Measurements from ENCODE around the gene CSNK1D.
A peak's percentile ranks its signal among the peaks of the same experiment; 100 is the strongest.

CSNK1D gene

DNA sequence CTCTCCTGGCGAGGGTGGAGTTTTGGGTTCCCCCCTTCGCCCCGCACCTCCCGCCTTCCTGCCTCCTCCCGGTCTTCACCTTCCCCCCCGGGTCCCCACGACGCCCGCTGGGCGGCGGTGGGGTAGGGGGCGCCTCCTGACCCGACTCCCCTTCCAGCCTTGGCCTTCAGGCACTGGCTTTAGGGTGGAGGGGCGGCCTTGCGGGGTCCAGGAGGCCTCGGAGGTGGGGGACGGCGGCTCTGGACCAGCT, 42.3 kb downstream of the CSNK1D start:
- Histone ChIP-seq H3K9me3 (ENCODE audit: low read length) (no peaks in the 10 kb centered on the region), H3K27me3 (ENCODE audit: control insufficient read depth in 1 of 2, insufficient read depth in 2 of 2, low read length in 2 of 2) (peaks cover 0 to 12% of the 10 kb centered on the region in 2 donors), H3K36me3 (ENCODE audit: insufficient read depth, low read length) (no peaks in the 10 kb centered on the region), H3K4me1 (ENCODE audit: insufficient read depth, low read length) (peaks cover 33% of the 10 kb centered on the region), H3K27ac (ENCODE audit: low read depth, low read length) (peak overlapping the region; percentile 82), H3K4me3 (ENCODE audit: low read depth in 1 of 2, low read length in 2 of 2) (peak overlapping the region; percentile 73 to 74), H3K9ac (ENCODE audit: low read length) (peak overlapping the region; percentile 21)

DNA sequence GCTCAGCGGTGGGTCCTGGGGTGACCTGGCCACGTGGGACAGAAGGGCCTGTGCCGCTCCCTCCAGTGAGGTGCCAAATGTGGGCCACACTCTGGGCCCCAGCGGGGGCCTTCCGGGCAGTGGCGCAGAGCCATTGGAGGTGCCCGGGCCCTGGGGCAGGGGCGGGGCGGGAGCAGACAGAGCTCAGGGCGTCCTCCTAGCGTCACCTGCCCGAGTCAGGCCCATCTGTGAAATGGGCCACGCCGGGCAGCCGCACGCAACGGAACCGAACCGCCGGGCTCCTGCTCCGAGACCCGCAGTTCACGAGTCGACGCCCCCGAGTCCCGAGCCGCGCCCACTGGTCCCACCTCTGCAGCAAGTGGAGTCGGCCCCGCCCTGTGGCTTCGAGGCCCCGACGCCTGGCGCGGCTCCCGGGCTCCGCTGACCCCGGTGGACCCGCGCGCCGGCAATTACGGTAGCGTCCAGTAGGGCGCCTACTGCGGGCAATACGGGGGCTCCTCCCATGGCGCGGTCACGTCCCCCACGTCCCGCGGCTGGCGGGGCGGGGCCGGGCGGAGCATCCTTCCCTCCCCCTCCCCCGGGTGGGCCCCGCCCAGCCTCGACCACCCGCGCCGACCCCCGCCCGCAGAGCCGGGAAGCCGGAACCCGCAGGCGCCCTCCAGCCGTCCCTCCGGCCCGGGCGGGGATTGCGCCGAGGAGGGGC, 42.7 kb downstream of the CSNK1D start:
- peak overlapping the region; percentile 82 for H3K27ac ChIP-seq (ENCODE audit: low read depth, low read length)
- peak overlapping the region; percentile 73 to 74 for H3K4me3 ChIP-seq (ENCODE audit: low read depth in 1 of 2, low read length in 2 of 2)
- H3K36me3 ChIP-seq (ENCODE audit: insufficient read depth, low read length), result no peaks in the 10 kb centered on the region
- H3K9me3 ChIP-seq (ENCODE audit: low read length), result no peaks in the 10 kb centered on the region
- H3K9ac ChIP-seq (ENCODE audit: low read length), result peak overlapping the region; percentile 21
- H3K4me1 ChIP-seq (ENCODE audit: insufficient read depth, low read length), result peaks cover 28% of the 10 kb centered on the region
- H3K27me3 ChIP-seq (ENCODE audit: control insufficient read depth in 1 of 2, insufficient read depth in 2 of 2, low read length in 2 of 2), result peaks cover 0 to 12% of the 10 kb centered on the region in 2 donors

GRCh38 chr17:82229698-82230608, 43.5 kb downstream of the CSNK1D start:
- peak overlapping the region; percentile 82 for H3K27ac ChIP-seq (ENCODE audit: low read depth, low read length)
- H3K4me1 ChIP-seq (ENCODE audit: insufficient read depth, low read length), result peaks cover 26% of the 10 kb centered on the region
- H3K9ac ChIP-seq (ENCODE audit: low read length), result no peak overlapping the region

DNA sequence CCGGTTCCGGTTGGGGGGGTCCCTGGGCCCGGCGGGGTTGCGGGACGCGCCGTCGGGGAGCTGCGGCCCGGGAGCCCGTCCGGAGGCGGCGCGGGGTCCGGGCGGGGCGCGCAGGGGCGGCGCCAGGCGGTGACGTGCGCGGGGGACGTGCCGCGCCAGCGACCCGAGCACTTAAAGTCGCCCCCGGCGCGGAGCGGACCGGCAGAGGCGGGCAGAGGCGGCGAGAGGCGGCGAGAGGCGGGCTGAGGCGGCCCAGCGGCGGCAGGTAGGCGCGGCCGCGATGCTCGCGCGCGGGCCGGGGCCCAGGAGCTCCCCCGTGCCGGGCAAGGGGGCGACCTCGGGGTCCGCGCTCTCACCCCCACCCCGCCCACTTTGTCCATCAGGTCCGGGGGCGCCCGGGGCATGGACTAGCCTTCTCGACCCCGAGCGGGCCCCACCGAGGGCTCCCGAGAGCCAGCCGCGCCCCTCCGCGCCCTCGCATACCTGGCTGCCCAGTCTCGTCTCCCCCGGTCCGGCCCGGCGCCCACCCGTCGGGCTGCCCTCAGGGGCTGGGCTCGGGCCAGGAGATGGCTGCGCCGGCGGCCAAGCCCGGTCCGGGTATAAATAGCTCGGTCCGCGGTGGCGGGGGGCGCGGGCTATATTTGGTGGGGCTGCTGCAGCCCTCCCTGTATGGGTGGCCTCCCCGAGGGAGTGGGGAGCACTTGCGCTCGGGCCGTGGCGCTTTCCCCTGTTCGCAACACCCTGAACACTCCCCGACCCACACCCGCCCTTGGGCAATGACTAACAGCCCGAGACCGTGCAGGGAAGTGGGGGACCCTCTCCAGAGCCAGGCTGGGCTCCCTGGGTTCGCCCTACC, 44.4 kb downstream of the CSNK1D start, which contains the start of gene SLC16A3:
TSS of gene SLC16A3 (plus strand) at position 201 of the 856 bp plus-strand sequence. CDS start 6,967 bp downstream, outside the sequence.
- Histone ChIP-seq H3K36me3 (ENCODE audit: insufficient read depth, low read length) (no peaks in the 10 kb centered on the region), H3K9me3 (ENCODE audit: low read length) (no peaks in the 10 kb centered on the region), H3K4me1 (ENCODE audit: insufficient read depth, low read length) (peaks cover 20% of the 10 kb centered on the region), H3K9ac (ENCODE audit: low read length) (no peak within 1 kb of the TSS), H3K4me3 (ENCODE audit: low read depth in 1 of 2, low read length in 2 of 2) (peak within 1 kb of the TSS; percentile 38 to 45), H3K27ac (ENCODE audit: low read depth, low read length) (peak within 1 kb of the TSS; percentile 63), H3K27me3 (ENCODE audit: control insufficient read depth in 1 of 2, insufficient read depth in 2 of 2, low read length in 2 of 2) (peaks cover 0 to 12% of the 10 kb centered on the region in 2 donors)

More at GRCh38 chr17:82229698-82230608, 43.5 kb downstream of the CSNK1D start:
- peaks cover 0 to 12% of the 10 kb centered on the region in 2 donors for H3K27me3 ChIP-seq (ENCODE audit: control insufficient read depth in 1 of 2, insufficient read depth in 2 of 2, low read length in 2 of 2)
- peak overlapping the region; percentile 38 to 74 for H3K4me3 ChIP-seq (ENCODE audit: low read depth in 1 of 2, low read length in 2 of 2)
- H3K36me3 ChIP-seq (ENCODE audit: insufficient read depth, low read length), result no peaks in the 10 kb centered on the region
- H3K9me3 ChIP-seq (ENCODE audit: low read length), result no peaks in the 10 kb centered on the region

GRCh38 chr17:82228278-82228841, 45.1 kb downstream of the CSNK1D start:
- Histone ChIP-seq H3K4me3 (ENCODE audit: low read depth in 1 of 2, low read length in 2 of 2) (no peak overlapping the region), H3K36me3 (ENCODE audit: insufficient read depth, low read length) (no peaks in the 10 kb centered on the region), H3K9ac (ENCODE audit: low read length) (no peak overlapping the region), H3K27me3 (ENCODE audit: control insufficient read depth in 1 of 2, insufficient read depth in 2 of 2, low read length in 2 of 2) (peaks cover 0 to 12% of the 10 kb centered on the region in 2 donors), H3K9me3 (ENCODE audit: low read length) (no peaks in the 10 kb centered on the region), H3K4me1 (ENCODE audit: insufficient read depth, low read length) (peaks cover 20% of the 10 kb centered on the region), H3K27ac (ENCODE audit: low read depth, low read length) (no peak overlapping the region)

DNA sequence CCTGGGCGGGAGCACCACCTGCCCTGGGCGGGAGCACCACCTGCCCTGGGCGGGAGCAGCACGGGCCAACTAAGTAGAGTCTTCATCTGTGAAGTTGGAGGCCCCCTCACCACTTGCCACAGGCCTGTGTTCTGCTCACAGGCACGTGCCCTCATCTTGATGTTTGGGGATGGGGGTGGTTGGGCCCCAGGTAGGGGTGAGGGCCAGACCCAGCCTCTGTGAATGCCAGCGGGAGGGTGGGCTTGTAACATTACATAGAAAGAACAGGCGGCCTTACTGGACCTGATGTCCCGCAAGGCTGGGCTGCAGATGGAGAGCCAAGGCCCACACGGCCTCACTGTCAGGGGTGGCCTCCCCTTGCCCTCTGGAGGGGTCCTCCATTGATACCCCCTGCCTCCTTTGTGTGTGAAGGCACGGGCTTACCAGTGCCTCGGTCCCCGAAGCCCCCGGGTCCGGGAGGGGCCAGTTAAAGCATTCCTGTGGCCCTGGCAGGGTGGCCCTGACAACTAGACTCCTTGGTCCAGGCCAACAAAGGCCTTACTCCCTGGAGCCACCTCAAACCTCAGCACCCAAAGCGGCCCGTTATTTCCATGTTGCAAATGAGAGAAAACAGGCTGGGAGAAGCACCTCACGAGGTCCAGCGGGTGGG, 45.7 kb downstream of the CSNK1D start:
- peaks cover 0 to 12% of the 10 kb centered on the region in 2 donors for H3K27me3 ChIP-seq (ENCODE audit: control insufficient read depth in 1 of 2, insufficient read depth in 2 of 2, low read length in 2 of 2)
- H3K9me3 ChIP-seq (ENCODE audit: low read length), result no peaks in the 10 kb centered on the region
- no peak overlapping the region for H3K9ac ChIP-seq (ENCODE audit: low read length)
- no peak overlapping the region for H3K4me3 ChIP-seq (ENCODE audit: low read depth in 1 of 2, low read length in 2 of 2)
- H3K27ac ChIP-seq (ENCODE audit: low read depth, low read length), result peak overlapping the region; percentile 7
- H3K36me3 ChIP-seq (ENCODE audit: insufficient read depth, low read length), result no peaks in the 10 kb centered on the region
- peaks cover 20% of the 10 kb centered on the region for H3K4me1 ChIP-seq (ENCODE audit: insufficient read depth, low read length)

DNA sequence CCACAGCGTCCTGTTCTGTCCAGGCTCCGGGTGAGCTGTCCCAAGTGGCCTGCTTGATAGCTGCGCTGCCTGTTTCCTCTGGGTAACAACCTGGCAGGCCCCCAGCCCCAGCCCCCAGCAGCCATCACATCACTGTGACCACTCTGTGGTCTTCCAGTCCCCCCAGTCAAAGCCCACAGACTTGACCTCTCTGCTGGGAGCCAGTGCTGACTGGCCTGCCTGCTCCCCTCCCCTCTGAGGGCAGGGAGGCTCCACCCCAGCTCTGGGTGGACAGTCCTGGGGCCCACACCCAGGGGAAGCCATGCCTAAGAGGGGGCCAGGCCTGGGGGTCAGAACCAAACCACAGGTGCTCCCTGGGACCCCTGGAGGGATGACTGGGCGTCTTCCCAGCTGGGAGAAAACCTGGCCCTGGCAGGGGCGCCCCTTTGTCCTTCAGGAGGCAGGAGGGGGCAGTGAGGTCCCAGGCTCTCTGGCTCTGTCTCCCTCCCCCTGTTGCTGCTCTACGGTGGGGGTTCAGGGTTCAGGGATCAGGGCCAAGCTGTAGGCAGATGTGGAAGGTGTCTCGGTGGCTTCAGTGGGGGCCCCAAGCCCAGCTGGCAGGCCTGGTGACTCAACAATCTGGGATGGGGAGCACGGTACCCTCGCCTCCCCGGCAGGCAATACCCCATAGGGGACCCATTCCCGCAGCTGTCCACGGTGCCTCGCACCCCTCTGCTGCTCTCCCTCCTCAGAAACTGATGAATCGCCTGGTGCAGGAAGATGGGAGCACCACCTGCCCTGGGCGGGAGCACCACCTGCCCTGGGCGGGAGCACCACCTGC, 46.5 kb downstream of the CSNK1D start:
- peaks cover 0 to 12% of the 10 kb centered on the region in 2 donors for H3K27me3 ChIP-seq (ENCODE audit: control insufficient read depth in 1 of 2, insufficient read depth in 2 of 2, low read length in 2 of 2)
- no peaks in the 10 kb centered on the region for H3K36me3 ChIP-seq (ENCODE audit: insufficient read depth, low read length)
- no peak overlapping the region for H3K4me3 ChIP-seq (ENCODE audit: low read depth in 1 of 2, low read length in 2 of 2)
- no peaks in the 10 kb centered on the region for H3K9me3 ChIP-seq (ENCODE audit: low read length)
- H3K27ac ChIP-seq (ENCODE audit: low read depth, low read length), result no peak overlapping the region
- no peak overlapping the region for H3K9ac ChIP-seq (ENCODE audit: low read length)
- peaks cover 17% of the 10 kb centered on the region for H3K4me1 ChIP-seq (ENCODE audit: insufficient read depth, low read length)

- Histone ChIP-seq H3K9ac (ENCODE audit: low read length) (no peak overlapping the region), H3K36me3 (ENCODE audit: insufficient read depth, low read length) (no peaks in the 10 kb centered on the region), H3K9me3 (ENCODE audit: low read length) (no peaks in the 10 kb centered on the region), H3K27me3 (ENCODE audit: control insufficient read depth in 1 of 2, insufficient read depth in 2 of 2, low read length in 2 of 2) (peaks cover 0 to 12% of the 10 kb centered on the region in 2 donors), H3K4me3 (ENCODE audit: low read depth in 1 of 2, low read length in 2 of 2) (no peak overlapping the region), H3K4me1 (ENCODE audit: insufficient read depth, low read length) (peaks cover 14% of the 10 kb centered on the region), H3K27ac (ENCODE audit: low read depth, low read length) (no peak overlapping the region)
Measured at GRCh38 chr17:82226146-82226808, 47.2 kb downstream of the CSNK1D start.

DNA sequence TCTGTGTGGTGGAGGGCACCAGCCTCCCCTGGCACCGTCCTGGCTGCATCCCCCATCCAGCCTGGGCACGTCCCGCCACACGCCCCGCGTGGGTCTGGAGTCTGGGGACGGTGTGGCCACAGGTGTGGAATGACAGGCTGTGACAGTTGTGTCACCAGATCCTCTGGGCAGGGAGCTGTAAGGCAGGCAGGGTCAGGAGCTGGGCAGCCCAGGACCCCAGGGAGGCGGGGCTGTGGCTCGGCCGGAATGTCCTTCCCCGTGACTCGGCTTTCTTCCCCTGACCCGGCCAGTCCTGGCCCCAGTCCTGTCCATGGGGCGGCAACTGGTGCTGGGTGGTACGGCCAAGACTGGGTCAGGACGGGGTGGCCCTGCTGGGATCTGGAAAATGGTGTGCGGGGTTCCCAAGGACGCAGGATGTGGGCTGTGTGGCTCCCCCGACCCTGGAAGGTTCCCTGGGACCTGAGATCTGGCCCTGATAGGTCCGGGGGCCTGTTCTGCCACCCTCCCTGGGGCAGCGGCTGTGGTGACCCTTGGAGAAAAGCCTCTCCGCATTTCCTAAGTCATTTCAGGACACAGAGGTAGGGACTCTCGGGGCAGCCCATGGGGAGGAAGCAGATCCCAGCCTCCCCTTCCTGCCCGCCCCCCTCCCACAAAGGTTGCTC, 48.0 kb downstream of the CSNK1D start:
- no peaks in the 10 kb centered on the region for H3K36me3 ChIP-seq (ENCODE audit: insufficient read depth, low read length)
- no peak overlapping the region for H3K4me3 ChIP-seq (ENCODE audit: low read depth in 1 of 2, low read length in 2 of 2)
- peaks cover 13% of the 10 kb centered on the region for H3K4me1 ChIP-seq (ENCODE audit: insufficient read depth, low read length)
- H3K9me3 ChIP-seq (ENCODE audit: low read length), result no peaks in the 10 kb centered on the region
- no peak overlapping the region for H3K9ac ChIP-seq (ENCODE audit: low read length)
- H3K27ac ChIP-seq (ENCODE audit: low read depth, low read length), result no peak overlapping the region
- peaks cover 0 to 12% of the 10 kb centered on the region in 2 donors for H3K27me3 ChIP-seq (ENCODE audit: control insufficient read depth in 1 of 2, insufficient read depth in 2 of 2, low read length in 2 of 2)
